ENCODE results near the gene SLC1A6. TPM values are rescaled to one million over a fixed set of nuclear protein-coding genes. Genes with fewer than 3 reads are reported as not detected.

Gene SLC1A6
- total RNA-seq (not detected in 2 replicates), polyA plus RNA-seq (0.25 TPM in 1 of 2 replicates, not detected in the other), polyA minus RNA-seq (0.36 TPM in 1 of 2 replicates, not detected in the other)
- total RNA-seq (2013): 0.02 TPM

GRCh38 chr19:14979476-14980255 lies at the start of gene SLC1A6:
Gene SLC1A6 (minus strand): TSS chr19:14979864. CDS start chr19:14972910, 6,954 bp downstream.
- ChIA-PET CTCF (no interaction called here), POLR2A (no interaction called here)
- H3K36me3 ChIP-seq (replicated peaks in 1 of 2; ENCODE audit: control extremely low read depth in 1 of 2, control insufficient read depth in 1 of 2, extremely low read depth in 1 of 2, insufficient read depth in 2 of 2, low read length in 1 of 2): no peaks in the 10 kb centered on the region
- H3K4me1 ChIP-seq (ENCODE audit: control insufficient read depth in 2 of 2, insufficient read depth in 2 of 2, low read length in 2 of 2): peaks cover 4 to 9% of the 10 kb centered on the region in 2 donors
- Mint-ChIP-seq H3K27ac (no peak within 1 kb of the TSS), H3K9me3 (ENCODE audit: insufficient read depth) (no peaks in the 10 kb centered on the region), H3K27me3 (peaks cover 50% of the 10 kb centered on the region), H3K4me3 (peak within 1 kb of the TSS; percentile 73), H3K4me1 (peaks cover 8% of the 10 kb centered on the region)
- ATAC-seq (ENCODE audit: low read depth) (no peak), DNase-seq (peak; percentile 14)
- TF ChIP-seq EZH2 (IDR thresholded peaks at IDR 0.05; ENCODE audit: borderline replicate concordance, insufficient read depth, low read depth, low read length, poor library complexity, severe bottlenecking): no peak
- no peak for TF ChIP-seq CTCF (IDR thresholded peaks at IDR 0.05)
- H3K27me3 ChIP-seq (replicated peaks in 1 of 4; ENCODE audit: control extremely low read depth in 1 of 4, control insufficient read depth in 3 of 4, insufficient read depth in 4 of 4, low read length in 3 of 4): peaks cover 0 to 48% (median 13%) of the 10 kb centered on the region in 4 experiments
- no peak within 1 kb of the TSS for H3K27ac ChIP-seq (ENCODE audit: low read length in 2 of 2)
- H4K20me1 ChIP-seq (ENCODE audit: control insufficient read depth, insufficient read depth, low read length, poor library complexity, severe bottlenecking): no peaks in the 10 kb centered on the region
- no peaks in the 10 kb centered on the region for H3K79me2 ChIP-seq (ENCODE audit: control insufficient read depth, insufficient read depth, low read length)
- H3K4me3 ChIP-seq (ENCODE audit: control extremely low read depth in 1 of 5, extremely low read depth in 1 of 5, insufficient read depth in 1 of 5, low read depth in 2 of 5, low read length in 4 of 5): peak within 1 kb of the TSS in 3 of 5 experiments; percentile 7 to 29 (median 15)
- intact Hi-C loops (cut with micrococcal nuclease): no loop called here
- H2AFZ ChIP-seq (ENCODE audit: insufficient read depth, low read depth, low read length, poor library complexity, severe bottlenecking): peak within 1 kb of the TSS; percentile 16
- H3K9me3 ChIP-seq (ENCODE audit: control extremely low read depth in 1 of 3, control insufficient read depth in 2 of 3, insufficient read depth in 1 of 3, low read length in 2 of 3): no peaks in the 10 kb centered on the region
- WGBS (ENCODE audit: insufficient coverage): 6% methylated on average over 66 of the region's 84 CpGs
- H3K4me2 ChIP-seq (replicated peaks; ENCODE audit: low read depth, low read length, poor library complexity, severe bottlenecking): peak within 1 kb of the TSS; percentile 68
- H3K9ac ChIP-seq (ENCODE audit: low read length): no peak within 1 kb of the TSS

- Histone ChIP-seq H3K4me2 (replicated peaks; ENCODE audit: low read depth, low read length, poor library complexity, severe bottlenecking) (no peak overlapping the region), H2AFZ (ENCODE audit: insufficient read depth, low read depth, low read length, poor library complexity, severe bottlenecking) (no peak overlapping the region), H3K36me3 (replicated peaks in 1 of 2; ENCODE audit: control extremely low read depth in 1 of 2, control insufficient read depth in 1 of 2, extremely low read depth in 1 of 2, insufficient read depth in 2 of 2, low read length in 1 of 2) (no peaks in the 10 kb centered on the region), H3K4me1 (ENCODE audit: control insufficient read depth in 2 of 2, insufficient read depth in 2 of 2, low read length in 2 of 2) (no peaks in the 10 kb centered on the region), H3K9me3 (ENCODE audit: control extremely low read depth in 1 of 3, control insufficient read depth in 2 of 3, insufficient read depth in 1 of 3, low read length in 2 of 3) (no peaks in the 10 kb centered on the region), H3K27me3 (replicated peaks in 1 of 4; ENCODE audit: control extremely low read depth in 1 of 4, control insufficient read depth in 3 of 4, insufficient read depth in 4 of 4, low read length in 3 of 4) (no peaks in the 10 kb centered on the region), H4K20me1 (ENCODE audit: control insufficient read depth, insufficient read depth, low read length, poor library complexity, severe bottlenecking) (no peaks in the 10 kb centered on the region), H3K27ac (ENCODE audit: low read length in 2 of 2) (no peak overlapping the region), H3K4me3 (ENCODE audit: control extremely low read depth in 1 of 5, extremely low read depth in 1 of 5, insufficient read depth in 1 of 5, low read depth in 2 of 5, low read length in 4 of 5) (no peak overlapping the region), H3K79me2 (ENCODE audit: control insufficient read depth, insufficient read depth, low read length) (no peaks in the 10 kb centered on the region), H3K9ac (ENCODE audit: low read length) (no peak overlapping the region)
- no peak for TF ChIP-seq CTCF (IDR thresholded peaks at IDR 0.05)
- TF ChIP-seq EZH2 (IDR thresholded peaks at IDR 0.05; ENCODE audit: borderline replicate concordance, insufficient read depth, low read depth, low read length, poor library complexity, severe bottlenecking): no peak
- H3K9me3 Mint-ChIP-seq (ENCODE audit: insufficient read depth): no peaks in the 10 kb centered on the region
- POLR2A ChIA-PET: no interaction called here
- H3K4me3 Mint-ChIP-seq: no peak overlapping the region
- DNase-seq (no peak), ATAC-seq (ENCODE audit: low read depth) (no peak)
- CTCF ChIA-PET: no interaction called here
- intact Hi-C loops (cut with micrococcal nuclease): loop anchor here (5.0 kb wide), 1 partner anchor 156 kb away; no protein-coding TSS in a partner anchor
- H3K27me3 Mint-ChIP-seq: peaks cover 16% of the 10 kb centered on the region
- H3K4me1 Mint-ChIP-seq: no peaks in the 10 kb centered on the region
- no peak overlapping the region for H3K27ac Mint-ChIP-seq
- WGBS (ENCODE audit: insufficient coverage): 85% methylated on average over 2 of the region's 5 CpGs
Observed at GRCh38 chr19:15028490-15028889, 48.8 kb upstream of the SLC1A6 start.
